Measurements from ENCODE around the gene MUC5AC.

Gene MUC5AC

DNA sequence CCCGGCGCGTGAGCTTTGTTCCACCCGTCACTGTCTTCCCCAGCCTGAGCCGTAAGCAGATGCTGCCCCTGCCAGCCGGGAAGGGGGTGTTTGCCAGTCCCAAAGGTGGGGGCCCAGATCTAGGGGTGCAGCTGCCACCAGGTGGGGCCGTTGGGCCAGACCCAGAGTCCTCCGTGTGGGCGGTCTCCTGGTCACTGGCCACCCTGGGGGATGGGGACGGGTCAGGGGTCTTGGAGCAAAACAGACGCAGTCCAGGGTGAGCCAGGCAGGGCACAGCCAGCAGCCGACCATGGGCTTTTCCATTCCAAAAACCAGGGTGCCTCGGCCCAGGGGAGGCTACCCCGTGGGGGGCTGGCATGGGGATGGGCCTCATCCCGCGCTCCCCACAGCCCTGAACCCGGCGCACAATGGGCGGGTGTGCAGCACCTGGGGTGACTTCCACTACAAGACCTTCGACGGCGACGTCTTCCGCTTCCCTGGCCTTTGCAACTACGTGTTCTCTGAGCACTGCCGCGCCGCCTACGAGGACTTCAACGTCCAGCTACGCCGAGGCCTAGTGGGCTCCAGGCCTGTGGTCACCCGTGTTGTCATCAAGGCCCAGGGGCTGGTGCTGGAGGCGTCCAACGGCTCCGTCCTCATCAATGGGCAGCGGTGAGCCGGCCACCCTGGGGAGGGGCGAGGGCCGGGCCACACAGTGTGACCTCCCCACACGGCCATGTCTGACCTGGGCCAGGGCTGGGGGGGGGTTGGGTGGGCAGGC is 68.7 kb downstream of the MUC5AC start:
- H3K4me3 ChIP-seq (ENCODE audit: control insufficient read depth in 1 of 7, extremely low read depth in 1 of 7, insufficient read depth in 4 of 7, low read depth in 2 of 7, low read length in 6 of 7), result no peak overlapping the region
- WGBS (ENCODE audit: insufficient coverage), result 80% methylated on average over 39 of the region's 41 CpGs
- H3K27me3 ChIP-seq (replicated peaks in 2 of 5; ENCODE audit: control insufficient read depth in 4 of 5, insufficient read depth in 5 of 5, low read length in 4 of 5), result peaks cover 0 to 32% (median 0%) of the 10 kb centered on the region in 5 experiments
- H3K4me1 ChIP-seq (ENCODE audit: control extremely low read depth in 1 of 4, control insufficient read depth in 4 of 4, insufficient read depth in 4 of 4, low read length in 3 of 4), result no peaks in the 10 kb centered on the region
- no peak overlapping the region for H3K27ac ChIP-seq (ENCODE audit: insufficient read depth in 1 of 2, low read depth in 1 of 2, low read length in 2 of 2, poor library complexity in 1 of 2, severe bottlenecking in 2 of 2)
- H3K36me3 ChIP-seq (ENCODE audit: control insufficient read depth in 4 of 4, insufficient read depth in 4 of 4, low read length in 3 of 4), result no peaks in the 10 kb centered on the region
- CTCF ChIA-PET, result interaction anchor here (1.3 kb wide), 1 partner anchor 288 kb away, joined by 3 read pairs; no protein-coding TSS in a partner anchor
- DNase-seq, result no peak
- POLR2A ChIA-PET, result no interaction called here
- H3K9me3 ChIP-seq (ENCODE audit: control extremely low read depth in 1 of 5, control insufficient read depth in 4 of 5, insufficient read depth in 2 of 5, low read depth in 1 of 5, low read length in 4 of 5), result no peaks in the 10 kb centered on the region

DNA sequence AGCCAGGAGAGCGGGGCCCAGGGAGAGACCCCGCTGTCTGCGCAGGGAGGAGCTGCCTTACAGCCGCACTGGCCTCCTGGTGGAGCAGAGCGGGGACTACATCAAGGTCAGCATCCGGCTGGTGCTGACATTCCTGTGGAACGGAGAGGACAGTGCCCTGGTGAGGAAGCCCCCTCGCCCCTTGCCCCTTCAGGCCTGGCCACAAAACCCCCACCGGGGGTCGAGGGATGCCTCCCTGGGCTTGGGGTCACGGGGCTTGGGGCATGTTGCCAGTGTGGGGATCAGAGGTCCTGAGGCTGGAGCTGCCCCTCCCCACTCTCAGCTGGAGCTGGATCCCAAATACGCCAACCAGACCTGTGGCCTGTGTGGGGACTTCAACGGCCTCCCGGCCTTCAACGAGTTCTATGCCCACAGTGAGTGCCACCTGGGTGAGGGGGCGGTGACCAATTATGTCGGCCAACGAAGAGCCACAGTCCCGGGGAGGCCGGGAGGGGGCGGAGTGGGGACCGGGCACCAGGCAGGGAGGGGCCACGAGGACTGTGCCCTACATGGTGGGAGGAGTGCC is 69.3 kb downstream of the MUC5AC start:
- WGBS (ENCODE audit: insufficient coverage), result 84% methylated on average over 19 of the region's 23 CpGs

DNA sequence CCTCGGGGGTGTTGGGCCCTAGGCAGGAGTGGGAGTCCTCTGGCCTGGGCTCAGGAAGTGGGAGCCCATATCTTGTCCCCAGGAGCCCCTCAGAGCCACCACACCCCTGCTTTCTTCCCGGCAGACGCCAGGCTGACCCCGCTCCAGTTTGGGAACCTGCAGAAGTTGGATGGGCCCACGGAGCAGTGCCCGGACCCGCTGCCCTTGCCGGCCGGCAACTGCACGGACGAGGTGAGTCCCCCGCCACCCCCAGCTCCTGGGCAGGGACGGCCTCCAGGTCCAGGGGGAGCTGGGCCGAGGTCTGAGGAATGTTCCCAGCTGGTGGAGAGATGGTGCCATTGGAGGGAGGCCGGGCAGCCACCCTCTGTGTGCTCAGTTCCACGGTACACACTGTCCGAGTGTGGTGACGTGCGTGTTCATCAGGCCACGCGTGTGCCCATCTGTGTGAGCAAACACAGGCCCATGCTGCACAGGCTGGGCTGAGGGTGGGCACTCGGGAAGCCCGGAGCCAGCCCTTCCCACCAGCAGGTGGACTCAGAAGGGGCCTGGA is 69.9 kb downstream of the MUC5AC start:
- ChIA-PET POLR2A (no interaction called here), CTCF (no interaction called here)
- no peak for DNase-seq
- Histone ChIP-seq H3K27ac (ENCODE audit: insufficient read depth in 1 of 2, low read depth in 1 of 2, low read length in 2 of 2, poor library complexity in 1 of 2, severe bottlenecking in 2 of 2) (no peak overlapping the region), H3K4me3 (ENCODE audit: control insufficient read depth in 1 of 7, extremely low read depth in 1 of 7, insufficient read depth in 4 of 7, low read depth in 2 of 7, low read length in 6 of 7) (no peak overlapping the region), H3K9me3 (ENCODE audit: control extremely low read depth in 1 of 5, control insufficient read depth in 4 of 5, insufficient read depth in 2 of 5, low read depth in 1 of 5, low read length in 4 of 5) (no peaks in the 10 kb centered on the region), H3K4me1 (ENCODE audit: control extremely low read depth in 1 of 4, control insufficient read depth in 4 of 4, insufficient read depth in 4 of 4, low read length in 3 of 4) (no peaks in the 10 kb centered on the region), H3K36me3 (ENCODE audit: control insufficient read depth in 4 of 4, insufficient read depth in 4 of 4, low read length in 3 of 4) (no peaks in the 10 kb centered on the region), H3K27me3 (replicated peaks in 2 of 5; ENCODE audit: control insufficient read depth in 4 of 5, insufficient read depth in 5 of 5, low read length in 4 of 5) (peaks cover 0 to 22% (median 0%) of the 10 kb centered on the region in 5 experiments)
- WGBS (ENCODE audit: insufficient coverage), result 90% methylated on average over 21 of the region's 23 CpGs

More for the DNA sequence above, 69.3 kb downstream of the MUC5AC start:
- Histone ChIP-seq H3K4me3 (ENCODE audit: control insufficient read depth in 1 of 7, extremely low read depth in 1 of 7, insufficient read depth in 4 of 7, low read depth in 2 of 7, low read length in 6 of 7) (no peak overlapping the region), H3K27me3 (replicated peaks in 2 of 5; ENCODE audit: control insufficient read depth in 4 of 5, insufficient read depth in 5 of 5, low read length in 4 of 5) (peaks cover 0 to 26% (median 0%) of the 10 kb centered on the region in 5 experiments), H3K4me1 (ENCODE audit: control extremely low read depth in 1 of 4, control insufficient read depth in 4 of 4, insufficient read depth in 4 of 4, low read length in 3 of 4) (no peaks in the 10 kb centered on the region), H3K36me3 (ENCODE audit: control insufficient read depth in 4 of 4, insufficient read depth in 4 of 4, low read length in 3 of 4) (no peaks in the 10 kb centered on the region), H3K9me3 (ENCODE audit: control extremely low read depth in 1 of 5, control insufficient read depth in 4 of 5, insufficient read depth in 2 of 5, low read depth in 1 of 5, low read length in 4 of 5) (no peaks in the 10 kb centered on the region), H3K27ac (ENCODE audit: insufficient read depth in 1 of 2, low read depth in 1 of 2, low read length in 2 of 2, poor library complexity in 1 of 2, severe bottlenecking in 2 of 2) (no peak overlapping the region)
- POLR2A ChIA-PET, result no interaction called here
- CTCF ChIA-PET, result no interaction called here
- DNase-seq, result no peak

DNA sequence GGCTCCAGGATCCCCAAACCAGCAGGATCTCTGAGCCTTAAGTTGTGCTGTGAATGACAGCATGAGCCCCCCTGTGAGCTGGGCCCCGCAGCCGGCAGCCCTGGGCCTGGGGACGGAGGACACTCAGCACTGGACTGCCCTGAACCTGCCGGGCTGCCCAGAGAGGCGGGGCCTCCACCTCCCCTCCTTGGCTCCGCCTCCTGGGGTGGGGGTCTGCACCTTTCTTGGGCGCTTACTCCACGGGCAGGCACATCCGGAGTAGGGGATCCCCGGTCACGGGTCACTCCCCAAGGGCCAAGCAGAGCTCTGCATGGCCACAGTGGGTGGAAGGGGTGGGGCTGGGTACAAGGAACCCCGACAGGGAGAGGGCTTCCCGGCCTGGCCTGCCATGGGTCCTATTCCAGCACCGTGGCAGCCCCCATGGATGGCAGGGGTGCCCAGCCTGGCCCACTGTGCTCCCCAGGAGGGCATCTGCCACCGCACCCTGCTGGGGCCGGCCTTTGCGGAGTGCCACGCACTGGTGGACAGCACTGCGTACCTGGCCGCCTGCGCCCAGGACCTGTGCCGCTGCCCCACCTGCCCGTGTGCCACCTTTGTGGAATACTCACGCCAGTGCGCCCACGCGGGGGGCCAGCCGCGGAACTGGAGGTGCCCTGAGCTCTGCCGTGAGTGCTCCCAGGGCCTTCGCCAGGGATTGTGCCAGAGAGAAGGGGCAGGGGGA is 70.5 kb downstream of the MUC5AC start:
- CTCF ChIA-PET, result no interaction called here

DNA sequence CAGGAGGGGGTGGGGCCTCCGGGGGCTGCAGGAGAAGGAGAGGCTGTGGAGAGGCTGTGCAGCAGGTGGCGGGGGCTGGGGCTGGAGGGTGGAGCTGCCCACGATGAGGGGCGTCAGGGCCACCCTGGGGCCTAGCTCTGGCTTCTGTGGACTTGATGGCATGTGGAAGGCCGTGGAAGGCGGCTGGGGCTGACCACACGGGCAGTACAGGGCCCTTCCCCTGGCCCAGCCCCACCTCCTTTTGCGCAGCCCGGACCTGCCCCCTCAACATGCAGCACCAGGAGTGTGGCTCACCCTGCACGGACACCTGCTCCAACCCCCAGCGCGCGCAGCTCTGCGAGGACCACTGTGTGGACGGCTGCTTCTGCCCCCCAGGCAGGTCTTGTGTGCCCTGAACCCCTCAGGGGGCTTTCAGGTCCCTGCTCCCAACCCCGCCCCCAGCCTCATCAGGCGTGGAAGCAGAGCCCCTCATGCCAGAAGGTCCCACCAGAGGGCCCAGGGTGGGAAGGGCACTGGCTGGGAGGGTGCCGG is 71.2 kb downstream of the MUC5AC start:
- POLR2A ChIA-PET, result no interaction called here
- no peak overlapping the region for H3K27ac ChIP-seq (ENCODE audit: insufficient read depth in 1 of 2, low read depth in 1 of 2, low read length in 2 of 2, poor library complexity in 1 of 2, severe bottlenecking in 2 of 2)
- CTCF ChIA-PET, result no interaction called here
- DNase-seq, result no peak
- H3K9me3 ChIP-seq (ENCODE audit: control extremely low read depth in 1 of 5, control insufficient read depth in 4 of 5, insufficient read depth in 2 of 5, low read depth in 1 of 5, low read length in 4 of 5), result no peaks in the 10 kb centered on the region
- no peak overlapping the region for H3K4me3 ChIP-seq (ENCODE audit: control insufficient read depth in 1 of 7, extremely low read depth in 1 of 7, insufficient read depth in 4 of 7, low read depth in 2 of 7, low read length in 6 of 7)
- H3K27me3 ChIP-seq (replicated peaks in 2 of 5; ENCODE audit: control insufficient read depth in 4 of 5, insufficient read depth in 5 of 5, low read length in 4 of 5), result peaks cover 0 to 16% (median 0%) of the 10 kb centered on the region in 5 experiments
- 88% methylated on average over 15 of the region's 18 CpGs for WGBS (ENCODE audit: insufficient coverage)
- H3K4me1 ChIP-seq (ENCODE audit: control extremely low read depth in 1 of 4, control insufficient read depth in 4 of 4, insufficient read depth in 4 of 4, low read length in 3 of 4), result no peaks in the 10 kb centered on the region
- no peaks in the 10 kb centered on the region for H3K36me3 ChIP-seq (ENCODE audit: control insufficient read depth in 4 of 4, insufficient read depth in 4 of 4, low read length in 3 of 4)

More for the DNA sequence above, 70.5 kb downstream of the MUC5AC start:
- 87% methylated on average over 22 of the region's 31 CpGs for WGBS (ENCODE audit: insufficient coverage)
- POLR2A ChIA-PET, result no interaction called here
- Histone ChIP-seq H3K27me3 (replicated peaks in 2 of 5; ENCODE audit: control insufficient read depth in 4 of 5, insufficient read depth in 5 of 5, low read length in 4 of 5) (peaks cover 0 to 21% (median 0%) of the 10 kb centered on the region in 5 experiments), H3K27ac (ENCODE audit: insufficient read depth in 1 of 2, low read depth in 1 of 2, low read length in 2 of 2, poor library complexity in 1 of 2, severe bottlenecking in 2 of 2) (no peak overlapping the region), H3K36me3 (ENCODE audit: control insufficient read depth in 4 of 4, insufficient read depth in 4 of 4, low read length in 3 of 4) (no peaks in the 10 kb centered on the region), H3K4me1 (ENCODE audit: control extremely low read depth in 1 of 4, control insufficient read depth in 4 of 4, insufficient read depth in 4 of 4, low read length in 3 of 4) (no peaks in the 10 kb centered on the region), H3K4me3 (ENCODE audit: control insufficient read depth in 1 of 7, extremely low read depth in 1 of 7, insufficient read depth in 4 of 7, low read depth in 2 of 7, low read length in 6 of 7) (no peak overlapping the region), H3K9me3 (ENCODE audit: control extremely low read depth in 1 of 5, control insufficient read depth in 4 of 5, insufficient read depth in 2 of 5, low read depth in 1 of 5, low read length in 4 of 5) (no peaks in the 10 kb centered on the region)
- no peak for DNase-seq

DNA sequence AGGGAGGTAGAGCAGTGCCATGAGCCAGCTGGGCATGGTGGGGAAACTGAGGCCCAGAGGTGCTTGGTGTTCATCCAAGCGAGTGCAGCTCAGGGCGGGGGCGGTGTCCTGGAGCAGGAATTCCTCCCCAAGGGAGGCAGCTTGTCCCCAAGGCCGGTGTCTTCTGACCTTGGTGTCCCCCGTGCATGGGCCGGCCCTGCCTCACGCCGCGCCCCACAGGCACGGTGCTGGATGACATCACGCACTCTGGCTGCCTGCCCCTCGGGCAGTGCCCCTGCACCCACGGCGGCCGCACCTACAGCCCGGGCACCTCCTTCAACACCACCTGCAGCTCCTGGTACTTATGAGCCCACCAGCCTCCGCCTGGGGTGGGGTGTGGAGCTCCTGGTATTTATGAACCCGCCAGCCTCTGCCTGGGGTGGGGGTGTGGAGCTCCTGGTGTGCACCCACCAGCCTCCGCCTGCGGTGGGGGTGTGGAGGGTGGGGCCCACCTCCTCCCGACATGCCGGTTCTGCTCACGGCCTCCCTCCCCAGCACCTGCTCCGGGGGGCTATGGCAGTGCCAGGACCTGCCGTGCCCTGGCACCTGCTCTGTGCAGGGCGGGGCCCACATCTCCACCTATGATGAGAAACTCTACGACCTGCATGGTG is 71.8 kb downstream of the MUC5AC start:
- no peak for DNase-seq
- CTCF ChIA-PET, result no interaction called here
- POLR2A ChIA-PET, result no interaction called here
- Histone ChIP-seq H3K36me3 (ENCODE audit: control insufficient read depth in 4 of 4, insufficient read depth in 4 of 4, low read length in 3 of 4) (no peaks in the 10 kb centered on the region), H3K27ac (ENCODE audit: insufficient read depth in 1 of 2, low read depth in 1 of 2, low read length in 2 of 2, poor library complexity in 1 of 2, severe bottlenecking in 2 of 2) (no peak overlapping the region), H3K4me1 (ENCODE audit: control extremely low read depth in 1 of 4, control insufficient read depth in 4 of 4, insufficient read depth in 4 of 4, low read length in 3 of 4) (no peaks in the 10 kb centered on the region), H3K9me3 (ENCODE audit: control extremely low read depth in 1 of 5, control insufficient read depth in 4 of 5, insufficient read depth in 2 of 5, low read depth in 1 of 5, low read length in 4 of 5) (no peaks in the 10 kb centered on the region), H3K4me3 (ENCODE audit: control insufficient read depth in 1 of 7, extremely low read depth in 1 of 7, insufficient read depth in 4 of 7, low read depth in 2 of 7, low read length in 6 of 7) (no peak overlapping the region), H3K27me3 (replicated peaks in 2 of 5; ENCODE audit: control insufficient read depth in 4 of 5, insufficient read depth in 5 of 5, low read length in 4 of 5) (peaks cover 0 to 13% (median 0%) of the 10 kb centered on the region in 5 experiments)
- 97% methylated on average over 9 of the region's 27 CpGs for WGBS (ENCODE audit: insufficient coverage)

All from common myeloid progenitor, CD34-positive (primary cell).